Upper lobe of left lung (tissue), 4 donors: Measurements from ENCODE around the gene MYPN.

Experiments
- CTCF ChIP-seq, 6 experiments: fragments of 450-650 bp in 4 of 6; fragments of 200-600 bp in 2 of 6; sonication (generic) in 2 of 6; IDR thresholded peaks; one replicate each; pipeline ENCODE4 v1.5.1; 2016 to 2019; ENCODE audit warnings: antibody characterized with exemption in 6 of 6
- POLR2A ChIP-seq, 4 donors: fragments of 450-650 bp; IDR thresholded peaks; one replicate each; pipeline ENCODE4 v1.5.1; 2016 to 2017; ENCODE audit warnings: antibody characterized with exemption in 4 of 4, mild to moderate bottlenecking in 2 of 4

- TF ChIP-seq CTCF (IDR thresholded peaks at IDR 0.05) (no peak), POLR2A (IDR thresholded peaks at IDR 0.05) (no peak)
These were observed 35.4 kb downstream of the MYPN start for GRCh38 chr10:68144709-68145108.
